ENCODE data around the gene SESN3.

DNA sequence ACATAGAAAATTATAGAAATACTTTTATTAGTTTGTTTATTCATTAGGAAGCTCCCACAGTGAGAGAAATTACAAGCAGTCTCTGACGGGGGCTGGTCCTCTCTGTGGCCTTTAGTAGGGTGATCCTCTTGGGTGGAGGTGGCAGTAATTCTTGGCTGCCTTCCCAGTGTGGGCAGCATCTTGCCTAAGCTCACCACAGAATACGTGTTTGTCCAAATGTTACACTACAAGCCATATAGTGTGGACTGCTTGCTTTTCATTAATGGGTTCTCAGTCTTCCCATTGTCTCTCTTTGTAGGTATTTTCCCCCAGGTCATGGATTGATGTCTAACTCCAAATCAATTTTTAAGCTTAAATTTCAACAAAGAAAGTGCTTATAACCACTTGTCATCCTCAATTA lies 98.0 kb downstream of the SESN3 start:
- TF ChIP-seq, protein P1, sequence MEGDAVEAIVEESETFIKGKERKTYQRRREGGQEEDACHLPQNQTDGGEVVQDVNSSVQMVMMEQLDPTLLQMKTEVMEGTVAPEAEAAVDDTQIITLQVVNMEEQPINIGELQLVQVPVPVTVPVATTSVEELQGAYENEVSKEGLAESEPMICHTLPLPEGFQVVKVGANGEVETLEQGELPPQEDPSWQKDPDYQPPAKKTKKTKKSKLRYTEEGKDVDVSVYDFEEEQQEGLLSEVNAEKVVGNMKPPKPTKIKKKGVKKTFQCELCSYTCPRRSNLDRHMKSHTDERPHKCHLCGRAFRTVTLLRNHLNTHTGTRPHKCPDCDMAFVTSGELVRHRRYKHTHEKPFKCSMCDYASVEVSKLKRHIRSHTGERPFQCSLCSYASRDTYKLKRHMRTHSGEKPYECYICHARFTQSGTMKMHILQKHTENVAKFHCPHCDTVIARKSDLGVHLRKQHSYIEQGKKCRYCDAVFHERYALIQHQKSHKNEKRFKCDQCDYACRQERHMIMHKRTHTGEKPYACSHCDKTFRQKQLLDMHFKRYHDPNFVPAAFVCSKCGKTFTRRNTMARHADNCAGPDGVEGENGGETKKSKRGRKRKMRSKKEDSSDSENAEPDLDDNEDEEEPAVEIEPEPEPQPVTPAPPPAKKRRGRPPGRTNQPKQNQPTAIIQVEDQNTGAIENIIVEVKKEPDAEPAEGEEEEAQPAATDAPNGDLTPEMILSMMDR (IDR thresholded peaks at IDR 0.05) = no peak
- TF ChIP-seq POLR2A (IDR thresholded peaks at IDR 0.05) (no peak), POLR2AphosphoS5 (IDR thresholded peaks at IDR 0.05; ENCODE audit: insufficient read depth in 1 of 2, low read depth in 1 of 2) (no peak)

Data from vagina (tissue), 2 donors.